Stimulated activated CD4-positive, alpha-beta T cell treated with anti-CD3 and anti-CD28 coated beads, Interleukin-4, amount 100 ng/mL, for 4 hours (primary cell): ENCODE results near the gene WT1.
"Not testable (repeated sequence)": the region's sequence is repeated elsewhere in the genome, so short reads cannot be mapped to it uniquely, and the experiment has no call there.

Source experiments
- DNase-seq, 2 experiments: peaks; one replicate each; pipeline ENCODE4 v3.0.0-alpha.2; 2020

WT1 gene

DNA sequence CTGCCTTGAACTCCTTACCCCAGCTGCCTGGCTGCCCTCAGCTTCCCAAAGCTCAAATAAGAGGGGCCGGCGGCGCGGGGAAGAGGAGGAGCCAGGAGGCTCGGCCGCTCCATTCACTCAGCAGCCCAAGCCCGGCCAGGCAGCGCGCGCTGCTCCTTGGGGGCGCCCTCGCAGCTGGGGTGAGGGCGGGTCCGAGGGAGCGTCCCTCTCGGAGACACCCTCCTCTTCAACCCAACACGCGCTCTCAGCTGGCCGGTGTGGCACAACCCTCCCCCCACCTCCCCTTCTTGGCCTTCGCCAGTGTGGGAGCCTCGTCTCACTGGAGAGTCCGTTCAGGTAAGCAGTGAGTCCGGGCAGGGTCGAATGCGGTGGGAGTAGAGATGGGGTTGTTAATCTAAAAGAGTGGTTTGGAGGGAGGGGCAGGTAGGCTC is at the start of gene WT1:
Gene WT1, minus strand, starts transcription at position 29 of the 431 bp plus-strand sequence.
- DNase-seq: no peak

DNA sequence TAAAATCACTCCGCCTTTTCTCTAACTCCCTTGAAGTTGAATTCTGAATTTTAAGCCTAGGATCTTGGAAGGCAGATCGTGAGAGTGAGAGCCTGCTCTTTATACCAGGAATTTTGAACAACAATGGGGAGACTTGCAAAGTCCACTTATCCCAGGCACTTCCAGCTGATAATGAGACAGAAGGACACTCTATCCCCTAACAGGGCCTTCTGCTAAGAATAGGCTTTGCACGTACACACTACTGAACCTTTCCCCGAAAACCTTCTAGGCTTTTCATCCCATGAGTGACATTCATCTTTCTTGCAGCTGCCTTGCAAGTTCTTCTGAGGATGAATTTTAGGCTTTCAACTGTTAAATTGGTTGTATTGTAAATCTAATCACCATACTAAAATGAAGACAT is 44.0 kb upstream of the WT1 start:
- DNase-seq: no peak

GRCh38 chr11:32478277-32478731 is 43.0 kb upstream of the WT1 start:
- DNase-seq: no peak

DNA sequence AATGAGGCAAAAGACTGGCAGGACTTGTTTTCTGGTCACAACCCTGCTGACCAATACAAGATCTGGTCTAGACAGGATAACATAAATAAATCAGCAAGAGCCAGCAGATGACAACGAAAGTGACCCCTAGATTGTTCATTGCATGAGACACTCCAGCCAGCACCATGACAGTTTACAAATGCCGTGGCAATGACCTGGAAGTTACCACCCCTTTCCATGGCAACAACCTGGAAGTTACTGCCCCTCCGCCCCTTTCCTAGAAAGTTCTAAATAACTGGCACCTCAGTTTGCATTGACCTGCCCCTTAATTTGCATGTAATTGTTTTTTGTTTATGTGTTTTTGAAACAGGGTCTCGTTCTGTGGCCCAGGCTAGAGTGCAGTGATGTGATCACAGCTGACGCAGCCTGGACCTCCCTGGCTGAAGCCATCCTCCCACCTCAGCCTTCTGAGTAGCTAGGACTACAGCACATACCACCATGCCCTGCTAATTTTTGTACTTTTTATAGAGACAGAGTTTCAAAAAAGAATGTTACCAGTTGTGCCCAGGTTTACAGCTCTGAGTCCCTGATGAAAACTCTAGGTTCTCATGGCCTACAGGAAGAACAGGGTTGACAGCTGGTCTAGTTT is 38.1 kb upstream of the WT1 start:
- no peak for DNase-seq

DNA sequence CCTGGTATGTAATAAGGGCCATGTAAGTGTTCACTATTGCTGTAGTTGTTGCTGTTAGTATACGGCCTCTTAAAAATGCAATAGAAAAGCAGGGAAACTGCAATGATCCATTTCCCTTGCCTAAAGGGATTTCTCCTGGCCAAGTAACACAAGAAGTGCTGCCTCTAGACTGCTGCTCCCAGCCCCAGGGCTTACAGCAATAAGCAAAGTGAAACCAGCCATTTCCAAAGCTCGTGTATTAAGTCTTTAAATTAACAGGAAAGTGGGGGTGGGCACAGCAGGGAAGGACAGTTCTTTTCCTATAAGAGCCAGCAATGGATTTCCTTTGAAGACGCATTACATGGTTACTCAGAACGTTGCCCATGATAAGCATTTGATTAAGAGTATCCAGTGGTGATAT is 36.9 kb upstream of the WT1 start:
- DNase-seq: no peak

- not testable (repeated sequence) for DNase-seq
Observed at GRCh38 chr11:32471544-32471943, 36.2 kb upstream of the WT1 start.

- DNase-seq: no peak
Observed at GRCh38 chr11:32469791-32470190, 34.5 kb upstream of the WT1 start.

DNA sequence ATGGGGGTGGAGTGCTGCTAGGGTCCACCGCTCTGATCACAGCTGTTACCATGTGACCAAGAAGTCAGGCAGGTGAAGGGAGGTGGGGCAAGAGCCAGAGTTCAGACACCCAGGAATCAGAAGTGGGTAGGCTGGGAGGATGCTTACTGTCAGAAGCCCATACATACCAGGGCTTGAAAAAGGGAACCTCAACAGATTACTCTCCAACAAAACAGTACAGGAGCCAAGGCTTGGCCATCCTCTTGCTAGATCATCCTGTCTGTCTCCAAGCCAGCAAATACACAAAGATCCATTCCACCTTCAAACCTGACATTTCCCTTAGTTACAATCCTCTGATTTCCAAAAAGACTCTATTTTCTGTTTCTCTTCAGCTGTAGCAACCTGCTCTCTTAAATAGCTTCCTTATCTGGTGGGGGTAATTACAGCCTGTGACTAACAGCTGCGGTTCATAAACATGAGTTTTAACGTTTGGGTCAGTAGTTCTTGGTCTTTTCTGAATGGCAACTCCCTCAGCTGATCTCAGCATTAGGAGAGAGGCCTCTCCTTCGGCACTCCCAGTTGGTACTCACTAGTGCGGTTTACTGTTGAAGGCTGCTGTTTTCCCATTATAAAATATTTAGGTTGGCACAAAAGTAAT is 31.1 kb upstream of the WT1 start:
- no peak for DNase-seq

- DNase-seq: no peak
Observed at GRCh38 chr11:32464078-32464477, 28.7 kb upstream of the WT1 start.

GRCh38 chr11:32462011-32462690 is 26.8 kb upstream of the WT1 start:
- DNase-seq: no peak

DNA sequence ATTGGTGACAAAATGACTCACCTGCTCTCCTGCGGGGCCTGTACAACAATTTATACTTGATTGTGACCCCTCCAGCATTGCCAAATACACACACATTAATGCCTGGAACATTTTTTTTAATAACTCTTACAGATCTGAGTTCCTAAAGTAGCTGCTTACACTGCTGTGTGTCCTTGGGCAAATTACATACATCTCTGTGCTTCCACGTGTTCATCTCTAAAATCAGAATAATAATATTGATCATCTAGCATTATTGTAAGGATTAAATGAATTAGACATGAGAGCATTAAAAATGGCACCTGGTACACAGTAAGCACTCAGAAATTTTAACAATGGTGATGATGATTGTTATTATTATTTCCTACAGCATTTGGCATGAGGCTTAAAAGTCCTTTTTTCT is 21.5 kb upstream of the WT1 start:
- DNase-seq: no peak

DNA sequence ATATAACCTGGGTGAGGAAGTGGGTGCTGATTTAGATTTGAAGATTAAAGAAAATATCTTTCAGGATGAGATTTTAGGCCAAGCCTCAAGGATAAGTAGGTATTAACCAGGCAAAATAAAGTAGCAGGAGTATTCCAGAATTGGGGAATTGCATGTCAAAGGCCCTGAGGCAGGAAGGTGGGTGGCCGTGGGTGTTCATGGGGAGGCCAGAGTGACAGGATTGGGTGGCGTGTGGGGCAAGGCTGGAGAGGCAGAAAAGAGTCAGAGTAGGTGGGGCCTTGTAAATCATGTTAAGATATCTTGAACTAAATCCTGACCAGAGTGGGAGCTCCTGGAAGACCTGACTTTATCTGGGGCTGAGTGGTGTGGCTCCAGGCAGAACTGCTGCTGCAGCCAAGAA is 19.7 kb upstream of the WT1 start:
- DNase-seq: no peak

DNA sequence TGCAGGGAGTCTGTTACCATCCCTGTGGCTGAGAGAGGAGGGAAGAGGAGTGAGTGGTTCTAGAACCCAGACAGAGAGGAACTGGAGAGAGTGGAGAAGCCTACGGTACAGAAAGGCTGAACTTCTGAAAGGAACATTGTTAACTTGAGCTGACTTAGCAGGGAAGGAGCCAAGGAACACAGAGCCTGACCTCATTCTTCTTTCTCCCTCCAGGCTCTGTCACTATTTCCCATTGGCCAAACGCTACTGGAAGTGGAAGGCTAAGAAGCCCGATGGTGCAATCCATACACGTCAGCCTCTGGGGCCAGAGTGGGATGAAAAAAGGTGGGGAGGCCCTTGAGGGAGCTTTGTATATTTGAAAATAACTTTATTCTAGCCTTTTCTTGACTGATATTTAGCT is 16.5 kb upstream of the WT1 start:
- DNase-seq: no peak

DNA sequence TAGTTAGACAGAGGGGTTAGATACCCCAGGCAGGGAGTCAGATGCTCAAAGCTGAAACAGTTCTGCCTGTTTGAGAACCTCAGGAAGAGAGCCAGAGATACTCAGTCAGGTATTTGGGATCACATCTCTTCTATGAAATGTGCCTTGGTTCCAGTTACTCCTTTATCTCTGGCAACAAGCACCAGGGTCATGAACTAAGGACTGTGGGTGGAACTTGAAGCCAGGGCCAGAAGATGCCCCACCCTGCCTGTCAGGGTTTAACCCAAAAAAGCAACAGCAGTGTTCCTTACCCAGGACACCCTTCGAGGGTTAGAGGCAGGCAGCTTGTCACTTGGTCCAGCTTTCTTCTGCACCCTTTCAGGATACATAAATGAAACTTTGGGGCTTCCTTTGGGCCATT is 15.0 kb upstream of the WT1 start:
- no peak for DNase-seq

DNA sequence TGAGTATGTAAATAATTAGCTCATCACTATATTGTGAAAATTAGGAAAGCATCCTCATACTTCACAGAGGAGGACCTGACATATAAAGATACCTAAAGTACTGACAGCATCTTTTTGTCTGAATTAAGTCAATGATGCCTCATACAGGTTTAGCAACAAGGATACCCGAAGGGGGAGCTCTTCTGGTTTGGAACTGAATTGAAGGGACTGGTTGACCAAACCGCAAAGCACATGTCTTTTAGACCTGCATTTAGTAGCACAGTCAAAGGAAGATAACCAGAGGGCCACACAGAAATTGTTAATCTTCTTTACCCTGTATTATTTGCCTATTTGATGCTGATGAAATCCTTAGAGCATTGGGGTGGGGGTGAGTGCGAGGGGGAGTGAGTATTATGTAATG is 12.9 kb upstream of the WT1 start:
- DNase-seq: no peak

GRCh38 chr11:32447252-32447651 is 11.9 kb upstream of the WT1 start:
- DNase-seq: no peak

- DNase-seq: no peak
Observed at GRCh38 chr11:32446227-32446626, 10.9 kb upstream of the WT1 start.

GRCh38 chr11:32444186-32444585 is 8.8 kb upstream of the WT1 start:
- no peak for DNase-seq

GRCh38 chr11:32440916-32441315 is 5.6 kb upstream of the WT1 start:
- no peak for DNase-seq

DNA sequence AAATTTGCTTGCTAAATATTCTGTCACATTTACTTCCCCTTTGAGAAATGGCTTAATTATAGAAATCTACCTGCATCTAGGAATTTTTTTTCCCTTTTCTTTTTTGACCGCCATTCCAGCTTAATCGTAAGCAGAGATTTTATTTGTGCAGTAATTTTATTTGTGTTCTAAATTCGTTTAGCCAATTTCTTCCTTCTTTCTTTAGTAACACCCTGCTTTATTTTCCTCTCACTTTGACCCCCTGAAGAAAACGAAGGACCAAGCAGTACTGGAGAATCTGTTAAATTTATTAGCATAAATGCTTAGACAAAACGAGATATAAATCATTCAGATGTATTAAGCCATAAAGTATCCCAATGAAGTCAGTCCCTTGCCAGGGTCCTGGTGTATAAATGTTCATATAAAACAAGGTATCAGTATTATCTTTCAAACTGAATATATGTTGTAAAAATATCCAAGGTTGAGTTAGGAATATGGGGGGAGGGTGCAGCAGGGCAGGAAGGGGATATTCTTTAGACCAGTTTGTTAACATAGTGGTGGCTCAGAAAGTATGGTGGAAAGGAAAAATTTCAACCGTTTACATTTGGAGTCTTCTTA is 5.1 kb upstream of the WT1 start:
- no peak for DNase-seq

- DNase-seq: no peak
Observed at GRCh38 chr11:32439501-32440210, 4.3 kb upstream of the WT1 start.

- no peak for DNase-seq
Observed at GRCh38 chr11:32438866-32439489, 3.6 kb upstream of the WT1 start.

DNA sequence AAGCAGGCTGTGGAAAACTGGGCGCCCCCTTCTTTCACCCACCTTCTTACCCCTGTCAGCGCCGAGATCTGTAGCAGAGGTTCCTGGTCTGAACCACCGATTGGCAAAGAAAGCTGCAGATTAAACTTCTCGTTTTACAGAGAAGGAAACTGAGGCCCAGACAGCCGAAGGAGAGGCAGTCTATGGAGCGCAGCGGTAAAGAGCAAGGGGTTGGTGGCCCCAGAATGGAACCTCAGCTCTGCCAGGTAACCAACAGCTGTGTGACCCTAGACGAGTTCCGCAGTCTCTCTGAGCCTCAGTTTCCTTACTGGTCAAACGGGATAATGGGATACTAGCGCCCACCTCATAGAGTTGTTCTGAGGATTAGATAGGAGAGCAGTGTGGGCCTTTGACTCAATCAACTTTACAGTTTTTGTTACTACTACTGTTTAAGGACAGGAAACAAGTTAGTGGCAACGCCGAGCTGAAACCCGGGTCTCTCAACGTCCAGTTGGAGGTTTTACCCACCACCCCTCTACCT is 3.1 kb upstream of the WT1 start:
- no peak for DNase-seq
